Measurements from ENCODE around the gene ATP8A1.

DNA sequence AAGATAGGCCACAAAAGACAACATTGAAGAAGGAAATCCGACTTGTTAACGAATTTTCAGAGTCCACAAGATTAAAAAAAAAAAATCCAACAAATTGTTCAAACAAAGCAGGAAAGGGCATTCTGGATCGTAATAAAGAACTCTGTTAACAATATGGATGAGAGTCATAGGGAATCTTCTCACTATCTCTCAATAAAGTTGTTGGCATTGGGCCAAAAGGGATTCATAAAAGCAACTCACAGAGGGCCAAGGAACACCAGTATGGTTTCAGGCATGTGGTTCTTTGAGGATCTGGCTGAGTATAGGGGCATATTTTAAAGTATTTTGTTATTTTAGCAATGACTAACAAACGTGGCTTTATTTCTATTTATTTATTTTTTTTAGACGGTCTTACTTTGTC, 210.1 kb downstream of the ATP8A1 start:
- TF ChIP-seq, protein P1, sequence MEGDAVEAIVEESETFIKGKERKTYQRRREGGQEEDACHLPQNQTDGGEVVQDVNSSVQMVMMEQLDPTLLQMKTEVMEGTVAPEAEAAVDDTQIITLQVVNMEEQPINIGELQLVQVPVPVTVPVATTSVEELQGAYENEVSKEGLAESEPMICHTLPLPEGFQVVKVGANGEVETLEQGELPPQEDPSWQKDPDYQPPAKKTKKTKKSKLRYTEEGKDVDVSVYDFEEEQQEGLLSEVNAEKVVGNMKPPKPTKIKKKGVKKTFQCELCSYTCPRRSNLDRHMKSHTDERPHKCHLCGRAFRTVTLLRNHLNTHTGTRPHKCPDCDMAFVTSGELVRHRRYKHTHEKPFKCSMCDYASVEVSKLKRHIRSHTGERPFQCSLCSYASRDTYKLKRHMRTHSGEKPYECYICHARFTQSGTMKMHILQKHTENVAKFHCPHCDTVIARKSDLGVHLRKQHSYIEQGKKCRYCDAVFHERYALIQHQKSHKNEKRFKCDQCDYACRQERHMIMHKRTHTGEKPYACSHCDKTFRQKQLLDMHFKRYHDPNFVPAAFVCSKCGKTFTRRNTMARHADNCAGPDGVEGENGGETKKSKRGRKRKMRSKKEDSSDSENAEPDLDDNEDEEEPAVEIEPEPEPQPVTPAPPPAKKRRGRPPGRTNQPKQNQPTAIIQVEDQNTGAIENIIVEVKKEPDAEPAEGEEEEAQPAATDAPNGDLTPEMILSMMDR (IDR thresholded peaks at IDR 0.05), result no peak
- no peak for TF ChIP-seq POLR2A (IDR thresholded peaks at IDR 0.05)

Measured in right lobe of liver (tissue), 4 donors.